Endothelial cell of hepatic sinusoid (primary cell): ENCODE data around the gene CEBPA.

ENCODE experiments used
- in situ Hi-C: cut with HindIII; loops from 2 replicates; pipeline ENCODE4 v1.10.0; 2017; ENCODE audit warnings: low sequenced_read_pairs

Gene CEBPA

GRCh38 chr19:33274663-33275558 lies 27.4 kb downstream of the CEBPA start:
- in situ Hi-C loops, result no loop called here

- in situ Hi-C loops, result no loop called here
Observed at GRCh38 chr19:33273881-33274662, 28.3 kb downstream of the CEBPA start.

GRCh38 chr19:33273065-33273736 lies 29.1 kb downstream of the CEBPA start:
- in situ Hi-C loops, result no loop called here

GRCh38 chr19:33271246-33272021 lies 30.9 kb downstream of the CEBPA start:
- in situ Hi-C loops, result no loop called here

GRCh38 chr19:33270769-33271168 lies 31.6 kb downstream of the CEBPA start:
- in situ Hi-C loops, result no loop called here

GRCh38 chr19:33269016-33269415 lies 33.3 kb downstream of the CEBPA start:
- in situ Hi-C loops, result loop anchor here (5.0 kb wide), 1 partner anchor 148 kb away; no protein-coding TSS in a partner anchor

GRCh38 chr19:33268162-33268991 lies 34.0 kb downstream of the CEBPA start:
- in situ Hi-C loops, result loop anchor here (5.0 kb wide), 1 partner anchor 149 kb away; no protein-coding TSS in a partner anchor

GRCh38 chr19:33267706-33268105 lies 34.6 kb downstream of the CEBPA start:
- in situ Hi-C loops, result loop anchor here (5.0 kb wide), 1 partner anchor 150 kb away; no protein-coding TSS in a partner anchor

- in situ Hi-C loops, result loop anchor here (5.0 kb wide), 1 partner anchor 150 kb away; no protein-coding TSS in a partner anchor
Observed at GRCh38 chr19:33266974-33267484, 35.3 kb downstream of the CEBPA start.

GRCh38 chr19:33264881-33265445 lies 37.4 kb downstream of the CEBPA start:
- in situ Hi-C loops, result loop anchor here (5.0 kb wide), 1 partner anchor 152 kb away; no protein-coding TSS in a partner anchor

- in situ Hi-C loops, result no loop called here
Observed at GRCh38 chr19:33263325-33264023, 38.9 kb downstream of the CEBPA start.

- in situ Hi-C loops, result no loop called here
Observed at GRCh38 chr19:33261511-33262189, 40.7 kb downstream of the CEBPA start.

GRCh38 chr19:33260628-33261418 lies 41.5 kb downstream of the CEBPA start:
- in situ Hi-C loops, result no loop called here

GRCh38 chr19:33259539-33259938 lies 42.8 kb downstream of the CEBPA start:
- in situ Hi-C loops, result no loop called here

- in situ Hi-C loops, result no loop called here
Observed at GRCh38 chr19:33257828-33258227, 44.5 kb downstream of the CEBPA start.

GRCh38 chr19:33256261-33256660 lies 46.1 kb downstream of the CEBPA start:
- in situ Hi-C loops, result no loop called here

GRCh38 chr19:33255781-33256180 lies 46.6 kb downstream of the CEBPA start:
- in situ Hi-C loops, result no loop called here
